HCT116 (cell line): ENCODE data around the gene ADAM30. TPM values are rescaled to one million over a fixed set of nuclear protein-coding genes. Genes with fewer than 3 reads are reported as not detected.

Experiments
- ATAC-seq: fragments of 200-7000 bp; cut with Tn5 transposase; 2 replicates; pipeline ENCODE4 v1.9.1; 2020; ENCODE audit warnings: mild to moderate bottlenecking, moderate library complexity
- BruUV-seq: library from RNA; stranded (reverse); fragments of 400-500 nt; replicated peaks from 2 replicates; lab custom pipeline; 2021; lab: Mats Ljungman, UMichigan
- CTCF ChIA-PET: fragments of 300-600 bp; sonication (Branson Sonifier 250); formaldehyde crosslinking; loops from one replicate; lab custom pipeline; 2021; ENCODE audit warnings: antibody characterized with exemption; lab: Charles Lee
- POLR2A ChIA-PET: fragments of 300-600, 350-600 bp; sonication (Branson Sonifier 250); formaldehyde crosslinking; loops from one replicate; lab custom pipeline; 2021; ENCODE audit warnings: antibody characterized with exemption; lab: Charles Lee
- RAD21 ChIA-PET, 2 experiments: fragments of 300-600 bp; sonication (Branson Sonifier 250); formaldehyde crosslinking; loops; one replicate each; lab custom pipeline; 2023; ENCODE audit warnings: low total read pairs in 2 of 2; ENCODE audit not compliant: uncharacterized antibody in 2 of 2, unreplicated experiment in 2 of 2, low non-redundant PET in 1 of 2; lab: Charles Lee
- DNase-seq: peaks from one replicate; pipeline ENCODE4 v3.0.0-alpha.2; 2010; ENCODE audit warnings: low read depth, low spot score
- H2AFZ ChIP-seq: fragments of 200-600 bp; shearing (Covaris generic), sonication (generic); 2 replicates; pipeline ENCODE4 v1.6.1; 2017; ENCODE audit warnings: low read depth, mixed run types, mixed read lengths, antibody characterized with exemption, low read length; ENCODE audit not compliant: poor library complexity, severe bottlenecking
- H3K27ac ChIP-seq: 2 replicates; pipeline ENCODE4 v1.5.1; 2012; ENCODE audit warnings: low read depth, low read length
- H3K27me3 ChIP-seq: fragments of 200-600 bp; sonication (generic); 2 replicates; pipeline ENCODE4 v1.6.1; 2016; ENCODE audit warnings: mixed run types, low read length, mixed read lengths; ENCODE audit not compliant: insufficient read depth
- H3K36me3 ChIP-seq, 2 experiments: fragments of 200-500 bp in 1 of 2; fragments of 200-600 bp in 1 of 2; sonication (Bioruptor generic) in 1 of 2; sonication (generic) in 1 of 2; 2 replicates each; pipeline versions ENCODE4 v1.5.1 to v1.6.1; 2014 to 2016; ENCODE audit warnings: low read length in 2 of 2, inconsistent platforms in 1 of 2, mixed read lengths in 1 of 2, mixed run types in 1 of 2; ENCODE audit not compliant: insufficient read depth in 2 of 2, control insufficient read depth in 1 of 2
- H3K4me1 ChIP-seq, 2 experiments: fragments of 200-600 bp in 1 of 2; sonication (generic) in 1 of 2; 2 replicates each; pipeline versions ENCODE4 v1.5.1 to v1.6.1; 2012 to 2017; ENCODE audit warnings: low read length in 2 of 2, inconsistent platforms in 1 of 2, mild to moderate bottlenecking in 1 of 2, mixed read lengths in 1 of 2, mixed run types in 1 of 2, moderate library complexity in 1 of 2; ENCODE audit not compliant: insufficient read depth in 2 of 2, control insufficient read depth in 1 of 2
- H3K4me2 ChIP-seq: fragments of 200-600 bp; sonication (generic); 2 replicates; pipeline ENCODE4 v1.6.1; 2017; ENCODE audit warnings: mixed run types, low read length, mixed read lengths
- H3K4me3 ChIP-seq, 2 experiments: fragments of 200-600 bp in 1 of 2; sonication (generic) in 1 of 2; replicated peaks in 1 of 2; 2 replicates each; pipeline ENCODE4 v1.5.1; 2011 to 2016; ENCODE audit warnings: low read length in 2 of 2, control low read depth in 1 of 2, low read depth in 1 of 2, mild to moderate bottlenecking in 1 of 2, mixed read lengths in 1 of 2, mixed run types in 1 of 2
- H3K79me2 ChIP-seq: fragments of 200-600 bp; sonication (generic); 2 replicates; pipeline ENCODE4 v1.6.1; 2017; ENCODE audit warnings: mild to moderate bottlenecking, mixed run types, low read length, moderate library complexity, mixed read lengths; ENCODE audit not compliant: insufficient read depth
- H3K9ac ChIP-seq: fragments of 200-600 bp; sonication (generic); 2 replicates; pipeline ENCODE4 v1.6.1; 2016; ENCODE audit warnings: low read length, mixed read lengths
- H3K9me2 ChIP-seq: fragments of 200-600 bp; sonication (generic), shearing (Covaris generic); 2 replicates; pipeline ENCODE4 v1.6.1; 2017; ENCODE audit warnings: mixed run types, mild to moderate bottlenecking, moderate library complexity; ENCODE audit not compliant: insufficient read depth
- H3K9me3 ChIP-seq, 2 experiments: fragments of 200-500 bp in 1 of 2; fragments of 200-600 bp in 1 of 2; sonication (Bioruptor generic) in 1 of 2; sonication (generic) in 1 of 2; 2 replicates each; pipeline ENCODE4 v1.6.1; 2014 to 2017; ENCODE audit warnings: low read length in 2 of 2, mixed read lengths in 2 of 2, inconsistent platforms in 1 of 2, low read depth in 1 of 2, mild to moderate bottlenecking in 1 of 2, mixed run types in 1 of 2, moderate library complexity in 1 of 2; ENCODE audit not compliant: control insufficient read depth in 1 of 2, insufficient read depth in 1 of 2
- H4K20me1 ChIP-seq: fragments of 200-600 bp; sonication (generic), shearing (Covaris generic); 2 replicates; pipeline ENCODE4 v1.6.1; 2017; ENCODE audit warnings: mixed run types, mild to moderate bottlenecking, moderate library complexity; ENCODE audit not compliant: insufficient read depth
- ELF1 ChIP-seq: IDR thresholded peaks from 2 replicates; pipeline ENCODE4 v1.6.1; 2012; ENCODE audit warnings: low read depth, borderline replicate concordance
- RAD21 ChIP-seq: IDR thresholded peaks from 2 replicates; pipeline ENCODE4 v1.6.1; 2012; ENCODE audit warnings: low read depth, mild to moderate bottlenecking
- SIN3A ChIP-seq: IDR thresholded peaks from 2 replicates; pipeline ENCODE4 v1.6.1; 2012; ENCODE audit warnings: low read depth
- ZBTB33 ChIP-seq: IDR thresholded peaks from 2 replicates; pipeline ENCODE4 v1.6.1; 2011; ENCODE audit warnings: mild to moderate bottlenecking, low read length, moderate library complexity; ENCODE audit not compliant: insufficient replicate concordance; ENCODE audit errors: extremely low read depth
- ZNF274 ChIP-seq: fragments of 200-500 bp; sonication (Bioruptor generic); IDR thresholded peaks from 2 replicates; pipeline ENCODE4 v1.6.1; 2014; ENCODE audit warnings: mild to moderate bottlenecking, low read depth, low read length, inconsistent platforms
- intact Hi-C: fragments of 100-400 bp; cut with micrococcal nuclease; formaldehyde crosslinking; loops from 2 replicates; pipeline ENCODE4 v1.10.0; 2022
- total RNA-seq: library from RNA; stranded (reverse); gene quantifications from one replicate; pipeline ENCODE4 v1.2.1, GENCODE V29; 2021; ENCODE audit not compliant: unreplicated experiment
- TF ChIP-seq, protein P1 (sequence below), 3 experiments: fragments of 200-600 bp in 1 of 3; sonication (generic) in 1 of 3; IDR thresholded peaks in 2 of 3; conservative IDR thresholded peaks in 1 of 3; 2 replicates each; pipeline ENCODE4 v1.5.1; 2012 to 2017; ENCODE audit warnings: low read depth in 2 of 3, low read length in 2 of 3, antibody characterized with exemption in 1 of 3, borderline replicate concordance in 1 of 3, control low read depth in 1 of 3, mild to moderate bottlenecking in 1 of 3, mixed read lengths in 1 of 3, mixed run types in 1 of 3, moderate library complexity in 1 of 3; ENCODE audit not compliant: insufficient read depth in 1 of 3
- TF ChIP-seq, protein P2 (sequence below): IDR thresholded peaks from 2 replicates; pipeline ENCODE4 v1.6.1; 2012; ENCODE audit warnings: low read depth

The ADAM30 gene
- total RNA-seq, 1 experiment from 2014 or later: not detected

DNA sequence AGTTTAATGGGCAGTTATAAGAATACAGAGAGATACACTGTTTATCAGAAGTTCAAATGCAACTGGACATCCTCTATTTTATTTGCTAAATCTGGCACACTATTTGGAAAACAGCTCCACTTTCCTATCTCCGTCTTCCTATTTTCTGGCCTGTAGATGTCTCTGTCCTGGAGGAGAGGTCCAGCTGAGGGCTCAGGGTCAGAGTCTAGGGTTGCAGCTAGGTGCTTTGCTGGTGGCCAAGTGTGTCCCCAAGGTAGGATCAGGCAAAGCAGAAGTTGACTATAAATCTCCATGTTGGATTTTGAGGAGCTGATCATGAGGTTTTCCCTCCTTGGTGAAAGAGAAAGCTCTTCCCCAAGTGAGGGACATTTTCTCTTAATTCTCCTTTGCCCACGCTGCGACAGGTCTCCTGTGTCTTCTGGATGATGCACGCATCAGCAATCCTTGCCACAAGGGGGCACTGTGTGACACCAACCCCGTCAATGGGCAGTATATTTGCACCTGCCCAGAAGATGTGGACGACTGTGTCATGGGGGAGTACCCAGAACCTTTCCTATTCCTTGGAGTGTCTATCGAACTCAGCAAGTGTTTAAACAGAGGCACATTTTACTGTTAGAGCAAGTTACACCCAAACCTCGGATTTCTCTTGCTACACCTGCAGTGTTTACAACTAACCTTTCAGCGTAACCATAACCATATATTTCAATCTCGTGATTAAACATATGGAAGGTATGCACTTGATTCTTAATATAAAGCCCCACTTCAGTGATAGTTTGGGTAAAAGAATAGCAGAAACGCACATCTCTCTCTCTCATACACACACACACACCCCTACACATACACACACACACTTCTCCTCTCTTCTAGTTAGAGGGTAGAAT is 10.2 kb downstream of the ADAM30 start:
- ChIA-PET CTCF (interaction anchor here (0.7 to 1.2 kb wide), 8 partner anchors 12 to 77 kb away, joined by 3 to 7 read pairs (median 4); no protein-coding TSS in a partner anchor), RAD21 (interaction anchor here in 1 of 2 experiments (0.6 to 0.9 kb wide), 2 partner anchors 9 to 52 kb away, joined by 3 read pairs; no protein-coding TSS in a partner anchor), POLR2A (no interaction called here)
- Histone ChIP-seq H3K9ac (no peak overlapping the region), H3K4me1 (no peaks in the 10 kb centered on the region; a peak in 1 of 4 replicates), H3K9me3 (no peaks in the 10 kb centered on the region), H3K79me2 (no peaks in the 10 kb centered on the region), H3K27ac (no peak overlapping the region), H3K4me2 (peak overlapping the region; percentile 27; the same call in 1 of the 2 replicates), H3K36me3 (no peaks in the 10 kb centered on the region), H2AFZ (peak overlapping the region; percentile 20), H4K20me1 (no peaks in the 10 kb centered on the region), H3K27me3 (peaks cover 6% of the 10 kb centered on the region), H3K9me2 (no peaks in the 10 kb centered on the region), H3K4me3 (no peak overlapping the region)
- DNase-seq (peak; percentile 37), ATAC-seq (peak; percentile 99)
- intact Hi-C loops: no loop called here
- TF ChIP-seq ZBTB33: no peak
- no peak for TF ChIP-seq ZNF274
- peak; percentile 67 for TF ChIP-seq RAD21
- TF ChIP-seq SIN3A: no peak
- TF ChIP-seq, protein P1, sequence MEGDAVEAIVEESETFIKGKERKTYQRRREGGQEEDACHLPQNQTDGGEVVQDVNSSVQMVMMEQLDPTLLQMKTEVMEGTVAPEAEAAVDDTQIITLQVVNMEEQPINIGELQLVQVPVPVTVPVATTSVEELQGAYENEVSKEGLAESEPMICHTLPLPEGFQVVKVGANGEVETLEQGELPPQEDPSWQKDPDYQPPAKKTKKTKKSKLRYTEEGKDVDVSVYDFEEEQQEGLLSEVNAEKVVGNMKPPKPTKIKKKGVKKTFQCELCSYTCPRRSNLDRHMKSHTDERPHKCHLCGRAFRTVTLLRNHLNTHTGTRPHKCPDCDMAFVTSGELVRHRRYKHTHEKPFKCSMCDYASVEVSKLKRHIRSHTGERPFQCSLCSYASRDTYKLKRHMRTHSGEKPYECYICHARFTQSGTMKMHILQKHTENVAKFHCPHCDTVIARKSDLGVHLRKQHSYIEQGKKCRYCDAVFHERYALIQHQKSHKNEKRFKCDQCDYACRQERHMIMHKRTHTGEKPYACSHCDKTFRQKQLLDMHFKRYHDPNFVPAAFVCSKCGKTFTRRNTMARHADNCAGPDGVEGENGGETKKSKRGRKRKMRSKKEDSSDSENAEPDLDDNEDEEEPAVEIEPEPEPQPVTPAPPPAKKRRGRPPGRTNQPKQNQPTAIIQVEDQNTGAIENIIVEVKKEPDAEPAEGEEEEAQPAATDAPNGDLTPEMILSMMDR (IDR thresholded peaks at IDR 0.05 in 2 of 3, conservative IDR thresholded peaks at IDR 0.05 in 1 of 3; ENCODE audit: borderline replicate concordance in 1 of 3, insufficient read depth in 1 of 3, low read depth in 2 of 3, low read length in 2 of 3): peak; percentile 57 to 91 (median 87); a peak in 5 of 6 replicates
- TF ChIP-seq, protein P2, sequence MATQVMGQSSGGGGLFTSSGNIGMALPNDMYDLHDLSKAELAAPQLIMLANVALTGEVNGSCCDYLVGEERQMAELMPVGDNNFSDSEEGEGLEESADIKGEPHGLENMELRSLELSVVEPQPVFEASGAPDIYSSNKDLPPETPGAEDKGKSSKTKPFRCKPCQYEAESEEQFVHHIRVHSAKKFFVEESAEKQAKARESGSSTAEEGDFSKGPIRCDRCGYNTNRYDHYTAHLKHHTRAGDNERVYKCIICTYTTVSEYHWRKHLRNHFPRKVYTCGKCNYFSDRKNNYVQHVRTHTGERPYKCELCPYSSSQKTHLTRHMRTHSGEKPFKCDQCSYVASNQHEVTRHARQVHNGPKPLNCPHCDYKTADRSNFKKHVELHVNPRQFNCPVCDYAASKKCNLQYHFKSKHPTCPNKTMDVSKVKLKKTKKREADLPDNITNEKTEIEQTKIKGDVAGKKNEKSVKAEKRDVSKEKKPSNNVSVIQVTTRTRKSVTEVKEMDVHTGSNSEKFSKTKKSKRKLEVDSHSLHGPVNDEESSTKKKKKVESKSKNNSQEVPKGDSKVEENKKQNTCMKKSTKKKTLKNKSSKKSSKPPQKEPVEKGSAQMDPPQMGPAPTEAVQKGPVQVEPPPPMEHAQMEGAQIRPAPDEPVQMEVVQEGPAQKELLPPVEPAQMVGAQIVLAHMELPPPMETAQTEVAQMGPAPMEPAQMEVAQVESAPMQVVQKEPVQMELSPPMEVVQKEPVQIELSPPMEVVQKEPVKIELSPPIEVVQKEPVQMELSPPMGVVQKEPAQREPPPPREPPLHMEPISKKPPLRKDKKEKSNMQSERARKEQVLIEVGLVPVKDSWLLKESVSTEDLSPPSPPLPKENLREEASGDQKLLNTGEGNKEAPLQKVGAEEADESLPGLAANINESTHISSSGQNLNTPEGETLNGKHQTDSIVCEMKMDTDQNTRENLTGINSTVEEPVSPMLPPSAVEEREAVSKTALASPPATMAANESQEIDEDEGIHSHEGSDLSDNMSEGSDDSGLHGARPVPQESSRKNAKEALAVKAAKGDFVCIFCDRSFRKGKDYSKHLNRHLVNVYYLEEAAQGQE: no peak
- TF ChIP-seq ELF1: no peak
- no TSS peak for BruUV-seq
